ENCODE results near the gene ASMTL. TPM values are rescaled to one million over a fixed set of nuclear protein-coding genes. Genes with fewer than 3 reads are reported as not detected.

ASMTL gene
- total RNA-seq, 1 experiment from 2014 or later = 60.9 TPM

DNA sequence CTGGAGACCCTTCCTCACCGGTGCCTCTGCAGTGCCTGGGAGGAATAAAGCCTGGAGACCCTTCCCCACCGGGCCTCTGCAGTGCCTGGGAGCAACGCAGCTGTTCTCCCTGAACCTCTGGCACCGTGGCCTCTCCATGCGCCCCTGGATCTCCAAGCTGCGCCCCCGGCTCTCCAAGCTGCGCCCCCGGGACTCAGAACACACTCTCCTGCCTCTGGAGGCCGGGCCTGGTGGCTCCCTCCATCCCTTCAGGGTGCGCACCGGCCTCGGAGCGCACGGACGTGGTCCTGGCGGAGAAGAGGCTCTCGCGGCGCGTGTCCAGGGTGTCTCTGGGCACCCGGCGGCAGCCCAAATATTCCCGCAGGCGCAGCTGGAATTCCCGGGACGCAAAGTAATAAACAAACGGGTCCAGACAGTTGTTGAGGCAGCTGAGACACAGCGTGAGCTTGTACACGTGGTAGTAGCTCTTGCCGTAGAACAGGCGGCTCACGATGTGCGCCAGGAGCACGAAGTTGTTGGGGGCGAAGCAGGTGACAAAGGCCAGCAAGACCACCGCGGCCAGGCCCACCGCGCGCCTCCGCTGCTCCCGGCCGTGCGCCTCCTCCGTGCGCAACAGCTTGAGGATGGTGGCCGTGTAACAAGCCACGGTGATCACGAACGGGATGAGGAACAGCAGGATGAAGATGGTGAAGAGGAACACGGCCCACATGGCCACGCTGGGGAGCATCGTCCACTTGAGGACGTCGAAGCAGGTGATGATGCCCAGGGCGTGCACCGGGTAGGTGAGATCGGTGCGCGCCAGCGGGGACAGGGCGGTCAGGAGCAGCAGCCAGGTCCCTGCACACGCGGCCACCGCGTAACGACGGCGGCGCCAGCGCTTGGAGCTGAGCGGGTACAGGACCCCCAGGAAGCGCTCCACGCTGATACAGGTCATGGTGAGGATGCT, 12.8 kb upstream of the ASMTL start:
- DNase-seq = no peak
- H3K4me3 ChIP-seq = no peak overlapping the region
- H3K36me3 ChIP-seq = no peaks in the 10 kb centered on the region
- peaks cover 5% of the 10 kb centered on the region for H3K27me3 ChIP-seq
- H3K9me3 ChIP-seq = no peaks in the 10 kb centered on the region

DNA sequence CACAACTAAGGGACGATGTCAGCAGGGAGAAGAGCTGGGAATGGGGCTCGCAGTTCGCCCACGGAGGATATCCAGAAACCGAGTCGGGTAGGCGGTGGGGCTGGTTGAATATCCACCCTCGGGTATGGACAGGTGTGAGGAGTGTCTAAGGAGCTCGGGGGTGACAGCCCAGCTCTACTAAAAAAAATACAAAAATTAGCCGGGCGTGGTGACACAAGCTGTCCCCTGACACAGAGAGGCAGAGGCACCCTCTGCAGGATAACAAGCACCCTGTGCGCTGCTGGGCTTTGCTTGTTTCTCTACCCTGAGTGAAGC, 12.2 kb upstream of the ASMTL start:
- H3K27me3 ChIP-seq = peaks cover 5% of the 10 kb centered on the region
- DNase-seq = no peak
- no peaks in the 10 kb centered on the region for H3K9me3 ChIP-seq
- H3K36me3 ChIP-seq = no peaks in the 10 kb centered on the region
- H3K4me3 ChIP-seq = no peak overlapping the region

DNA sequence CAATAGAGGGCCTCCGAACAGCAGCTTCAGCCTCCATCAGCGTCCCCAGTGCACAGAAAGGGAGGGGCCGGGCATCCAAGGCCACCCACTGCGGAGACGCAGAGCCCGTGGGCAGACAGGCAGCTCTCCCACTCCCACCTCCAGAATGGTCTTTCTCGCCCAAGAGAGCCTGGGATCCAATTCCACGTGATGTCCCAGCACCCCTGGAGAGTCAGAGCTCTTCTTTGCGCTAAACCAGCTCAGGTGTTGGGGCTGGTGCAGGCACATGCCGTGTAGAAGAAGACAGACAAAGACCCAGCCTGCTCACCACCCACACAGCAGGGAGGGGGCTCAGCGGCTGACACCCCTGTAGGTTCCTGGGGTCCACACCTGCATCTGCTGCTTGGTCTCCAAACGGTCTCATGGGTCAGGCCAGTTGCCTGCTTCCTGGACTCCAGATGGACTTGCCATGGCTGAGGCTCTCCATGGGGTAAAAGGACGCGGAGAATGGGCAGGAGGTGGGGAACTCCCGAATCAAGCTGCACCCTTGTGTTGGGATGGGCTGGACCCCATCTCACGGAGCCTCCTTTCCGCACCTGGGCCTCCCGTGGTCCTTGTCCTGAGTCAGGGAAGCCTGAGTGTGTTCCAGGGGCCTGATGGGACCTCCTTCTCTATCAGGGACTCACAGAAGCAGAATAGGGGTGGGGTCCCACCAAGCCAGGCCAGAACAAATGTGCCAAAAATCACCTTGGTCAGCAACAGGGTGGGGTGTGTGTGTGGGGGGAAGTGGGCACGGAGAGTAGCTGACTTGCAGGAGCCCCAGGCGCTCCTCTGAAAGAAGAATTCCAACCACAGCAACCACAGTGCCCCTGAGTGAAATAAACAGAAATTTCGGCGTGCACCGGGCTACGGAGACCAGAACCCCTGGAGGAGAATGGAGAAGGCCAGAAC, 11.6 kb upstream of the ASMTL start:
- Histone ChIP-seq H3K27me3 (peaks cover 5% of the 10 kb centered on the region), H3K4me3 (no peak overlapping the region), H3K36me3 (no peaks in the 10 kb centered on the region), H3K9me3 (no peaks in the 10 kb centered on the region)
- DNase-seq = no peak

DNA sequence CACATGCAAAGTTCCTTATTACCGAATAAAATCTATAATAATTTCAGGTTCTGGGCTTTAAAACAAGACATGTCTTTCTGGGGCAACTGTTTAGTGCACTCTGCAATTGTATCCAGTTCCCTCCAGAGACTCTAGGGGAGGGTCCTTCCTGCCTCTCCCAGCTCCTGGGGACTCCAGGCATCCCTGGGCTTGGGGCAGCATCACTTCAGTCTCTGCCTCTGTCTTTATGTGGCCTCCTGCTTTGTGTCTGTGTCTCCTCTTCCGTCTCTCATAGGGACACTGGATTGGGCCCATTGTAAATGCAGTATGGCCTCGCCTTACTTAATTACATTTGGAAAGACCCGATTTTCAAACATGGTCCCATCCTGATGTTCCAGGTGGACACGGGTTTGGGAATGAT, 10.9 kb upstream of the ASMTL start:
- peaks cover 5% of the 10 kb centered on the region for H3K27me3 ChIP-seq
- DNase-seq = no peak
- no peak overlapping the region for H3K4me3 ChIP-seq
- H3K36me3 ChIP-seq = no peaks in the 10 kb centered on the region
- H3K9me3 ChIP-seq = no peaks in the 10 kb centered on the region

DNA sequence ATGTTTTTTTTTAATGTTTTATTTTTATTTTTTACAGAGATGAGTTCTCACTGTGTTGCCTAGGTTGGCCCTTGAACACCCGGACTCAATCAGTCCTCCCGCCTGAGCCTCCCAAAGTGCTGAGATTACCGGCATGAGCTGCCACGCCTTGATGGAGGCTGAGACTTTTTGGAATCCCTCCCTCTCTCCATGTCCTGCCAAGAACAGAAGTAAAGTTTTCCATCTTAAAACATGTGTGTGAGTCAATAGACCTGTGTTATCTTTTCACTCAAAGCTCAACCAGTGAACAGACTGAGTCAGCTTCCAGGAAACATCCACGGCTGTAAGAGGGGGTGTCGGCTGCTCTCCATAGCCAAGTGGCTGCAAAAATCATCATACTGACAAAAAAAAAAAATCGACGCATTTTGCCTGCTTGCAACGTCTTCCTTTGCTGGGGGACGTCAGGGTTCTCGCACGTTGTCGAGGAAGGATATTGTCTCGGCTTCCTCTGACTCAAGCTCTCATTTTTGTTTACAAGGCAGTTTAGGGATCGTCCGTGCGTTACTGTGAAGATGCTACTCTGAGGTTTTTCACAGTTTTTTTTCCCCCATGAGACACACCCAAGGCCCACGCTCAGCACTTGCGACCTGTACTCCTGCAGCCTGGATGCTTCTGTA, 10.0 kb upstream of the ASMTL start:
- peak; percentile 79 for DNase-seq
- Histone ChIP-seq H3K36me3 (no peaks in the 10 kb centered on the region), H3K4me3 (no peak overlapping the region), H3K27me3 (peaks cover 5% of the 10 kb centered on the region), H3K9me3 (no peaks in the 10 kb centered on the region)

DNA sequence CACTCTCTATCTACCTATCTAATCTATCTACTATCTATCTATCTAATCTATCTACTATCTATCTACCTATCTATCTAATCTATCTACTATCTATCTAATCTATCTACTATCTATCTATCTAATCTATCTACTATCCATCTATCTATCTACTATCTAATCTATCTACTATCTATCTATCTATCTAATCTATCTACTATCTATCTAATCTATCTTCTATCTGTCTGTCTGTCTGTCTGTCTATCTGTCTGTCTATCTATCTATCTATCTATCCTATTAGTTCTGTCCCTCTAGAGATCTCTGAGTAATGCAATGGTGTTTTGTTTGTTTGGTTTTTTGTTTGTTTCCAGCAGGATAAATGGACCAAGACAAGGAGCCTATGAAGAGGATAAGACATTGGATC, 9.4 kb upstream of the ASMTL start:
- H3K36me3 ChIP-seq = no peaks in the 10 kb centered on the region
- no peaks in the 10 kb centered on the region for H3K9me3 ChIP-seq
- H3K27me3 ChIP-seq = peaks cover 2% of the 10 kb centered on the region
- H3K4me3 ChIP-seq = no peak overlapping the region
- no peak for DNase-seq

DNA sequence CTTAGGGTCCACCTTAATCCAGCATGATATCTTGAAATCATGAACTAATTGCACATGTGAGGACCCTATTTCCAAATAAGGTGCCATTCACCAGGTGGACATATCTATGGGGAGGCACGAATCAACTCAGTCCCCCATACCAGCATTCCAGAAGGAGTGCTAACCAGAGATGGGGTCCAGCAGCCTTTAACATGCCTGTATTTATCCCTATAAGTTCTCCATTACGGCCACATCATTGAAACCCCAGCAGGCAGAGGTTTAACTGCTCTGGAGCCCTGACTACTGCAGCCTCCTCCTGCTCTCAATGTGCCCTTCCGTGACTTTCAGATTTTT, 3.2 kb upstream of the ASMTL start:
- DNase-seq = no peak
- Histone ChIP-seq H3K9me3 (no peaks in the 10 kb centered on the region), H3K27me3 (peaks cover 11% of the 10 kb centered on the region), H3K4me3 (no peak overlapping the region), H3K36me3 (no peaks in the 10 kb centered on the region)

DNA sequence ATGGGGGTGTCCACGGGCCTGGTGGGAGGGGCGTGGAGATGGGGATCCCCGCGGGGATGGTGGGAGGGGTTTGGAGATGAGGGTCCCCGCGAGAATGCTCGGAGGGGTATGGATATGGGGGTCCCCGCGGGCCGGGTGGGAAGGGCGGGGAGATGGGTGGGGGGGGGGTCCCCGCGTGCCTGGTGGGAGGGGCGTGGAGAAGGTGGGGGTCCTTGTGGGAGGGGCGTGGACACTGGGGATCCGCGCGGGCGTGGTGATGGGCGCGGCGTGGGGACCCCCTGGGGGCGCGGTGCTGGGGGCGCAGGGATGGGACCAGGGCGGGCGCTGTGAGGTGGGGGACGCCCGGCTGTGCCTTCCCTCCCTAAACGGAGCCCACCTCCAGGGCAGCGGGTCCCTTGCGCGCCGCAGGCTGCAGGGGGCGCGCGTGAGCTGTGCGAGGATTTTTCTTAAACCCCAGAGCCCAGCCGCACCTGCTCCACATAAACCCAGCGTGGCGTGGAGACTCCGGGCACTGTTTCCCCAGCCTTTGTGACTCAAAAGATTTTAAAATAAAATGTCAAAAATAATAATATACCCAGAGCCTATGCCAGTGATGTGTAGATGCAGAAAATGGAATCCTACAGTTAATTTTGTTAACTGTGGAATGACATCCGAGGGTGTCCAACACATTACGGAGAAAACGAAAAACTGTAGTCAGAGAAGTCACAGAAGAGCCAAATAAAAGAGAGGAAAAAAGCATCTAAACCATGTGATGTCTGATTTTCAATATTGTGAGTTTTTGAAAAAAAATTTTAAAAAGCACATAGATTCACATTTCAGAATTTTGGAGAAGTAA, 1.5 kb upstream of the ASMTL start:
- H3K4me3 ChIP-seq = peak overlapping the region; percentile 31
- peaks cover 2% of the 10 kb centered on the region; the same call in 1 of the 2 replicates for H3K9me3 ChIP-seq
- peaks cover 11% of the 10 kb centered on the region for H3K27me3 ChIP-seq
- peaks cover 2% of the 10 kb centered on the region for H3K36me3 ChIP-seq
- peak; percentile 83 for DNase-seq

DNA sequence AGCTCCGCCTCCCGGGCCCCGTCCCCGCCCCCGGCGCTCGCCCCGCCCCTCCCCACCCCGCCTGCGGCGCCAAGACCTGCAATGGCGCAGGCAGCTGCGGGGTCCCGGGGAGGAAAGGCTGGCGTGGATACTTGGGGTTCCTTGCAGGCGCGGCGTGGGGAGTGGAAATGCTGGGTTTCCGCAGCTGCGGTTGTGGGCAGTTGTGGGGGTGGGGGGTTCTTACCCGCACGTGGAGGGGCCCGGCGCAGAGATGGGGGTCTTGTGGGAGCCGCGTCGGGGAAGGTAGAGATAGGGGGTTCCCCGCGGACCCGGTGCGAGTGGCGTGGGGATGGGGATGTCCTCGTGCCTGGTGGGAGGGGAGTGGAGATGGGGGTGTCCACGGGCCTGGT, 680 bp upstream of the ASMTL start:
- DNase-seq = no peak
- peaks cover 11% of the 10 kb centered on the region for H3K27me3 ChIP-seq
- peaks cover 6% of the 10 kb centered on the region for H3K9me3 ChIP-seq
- H3K4me3 ChIP-seq = peak overlapping the region; percentile 76
- peaks cover 6% of the 10 kb centered on the region for H3K36me3 ChIP-seq

DNA sequence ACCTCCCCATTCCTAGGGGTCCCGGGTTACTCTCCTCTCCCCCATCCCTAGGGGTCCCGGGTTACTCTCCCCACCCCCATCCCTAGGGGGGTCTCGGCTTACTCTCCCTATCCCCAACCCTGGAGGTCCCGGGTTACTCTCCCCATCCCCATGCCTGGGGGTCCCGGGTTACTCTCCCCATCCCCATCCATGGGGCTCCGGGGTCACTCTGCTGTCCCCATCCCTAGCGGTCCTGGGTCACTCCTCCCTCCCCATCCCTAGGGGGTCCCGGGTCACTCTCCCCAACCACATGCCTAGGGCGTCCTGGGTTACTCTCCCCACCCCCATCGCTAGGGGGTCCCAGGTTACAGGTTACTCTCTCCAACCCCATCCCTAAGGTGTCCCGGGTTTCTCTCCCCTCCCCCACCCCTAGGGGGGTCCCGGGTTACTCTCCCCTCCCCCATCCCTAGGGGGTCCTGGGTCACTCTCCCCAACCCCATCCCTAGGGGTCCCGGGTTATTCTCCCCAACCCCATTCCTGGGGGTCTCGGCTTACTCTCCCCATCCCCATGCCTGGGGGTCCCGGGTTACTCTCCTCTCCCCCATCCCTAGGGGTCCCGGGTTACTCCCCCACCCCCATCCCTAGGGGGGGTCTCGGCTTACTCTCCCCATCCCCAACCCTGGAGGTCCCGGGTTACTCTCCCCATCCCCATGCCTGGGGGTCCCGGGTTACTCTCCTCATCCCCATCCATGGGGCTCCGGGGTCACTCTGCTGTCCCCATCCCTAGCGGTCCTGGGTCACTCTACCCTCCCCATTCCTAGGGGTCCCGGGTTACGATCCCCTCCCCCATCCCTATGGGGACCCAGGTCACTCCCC, 821 bp downstream of the ASMTL start:
- peaks cover 8% of the 10 kb centered on the region for H3K9me3 ChIP-seq
- peaks cover 9% of the 10 kb centered on the region for H3K36me3 ChIP-seq
- DNase-seq = no peak
- peak overlapping the region; percentile 92 for H3K4me3 ChIP-seq
- peaks cover 11% of the 10 kb centered on the region for H3K27me3 ChIP-seq

DNA sequence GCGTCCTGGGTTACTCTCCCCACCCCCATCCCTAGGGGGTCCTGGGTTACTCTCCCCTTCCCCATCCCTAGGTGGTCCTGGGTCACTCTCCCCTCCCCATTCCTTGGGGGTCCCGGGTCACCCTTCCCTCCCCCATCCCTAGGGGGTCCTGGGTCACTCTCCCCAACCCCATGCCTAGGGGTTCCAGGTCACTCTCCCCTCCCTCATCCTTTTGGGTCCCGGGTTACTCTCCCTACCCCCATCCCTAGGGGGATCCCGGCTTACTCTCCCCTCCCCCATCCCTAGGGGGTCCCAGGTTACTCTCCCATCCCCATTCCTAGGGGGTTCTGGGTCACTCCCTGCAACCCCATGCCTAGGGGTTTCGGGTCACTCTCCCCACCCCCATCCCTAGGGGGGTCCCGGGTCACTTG, 1.5 kb downstream of the ASMTL start:
- H3K36me3 ChIP-seq = peaks cover 13% of the 10 kb centered on the region
- no peak for DNase-seq
- H3K9me3 ChIP-seq = peaks cover 10% of the 10 kb centered on the region
- H3K4me3 ChIP-seq = no peak overlapping the region
- H3K27me3 ChIP-seq = peaks cover 11% of the 10 kb centered on the region

DNA sequence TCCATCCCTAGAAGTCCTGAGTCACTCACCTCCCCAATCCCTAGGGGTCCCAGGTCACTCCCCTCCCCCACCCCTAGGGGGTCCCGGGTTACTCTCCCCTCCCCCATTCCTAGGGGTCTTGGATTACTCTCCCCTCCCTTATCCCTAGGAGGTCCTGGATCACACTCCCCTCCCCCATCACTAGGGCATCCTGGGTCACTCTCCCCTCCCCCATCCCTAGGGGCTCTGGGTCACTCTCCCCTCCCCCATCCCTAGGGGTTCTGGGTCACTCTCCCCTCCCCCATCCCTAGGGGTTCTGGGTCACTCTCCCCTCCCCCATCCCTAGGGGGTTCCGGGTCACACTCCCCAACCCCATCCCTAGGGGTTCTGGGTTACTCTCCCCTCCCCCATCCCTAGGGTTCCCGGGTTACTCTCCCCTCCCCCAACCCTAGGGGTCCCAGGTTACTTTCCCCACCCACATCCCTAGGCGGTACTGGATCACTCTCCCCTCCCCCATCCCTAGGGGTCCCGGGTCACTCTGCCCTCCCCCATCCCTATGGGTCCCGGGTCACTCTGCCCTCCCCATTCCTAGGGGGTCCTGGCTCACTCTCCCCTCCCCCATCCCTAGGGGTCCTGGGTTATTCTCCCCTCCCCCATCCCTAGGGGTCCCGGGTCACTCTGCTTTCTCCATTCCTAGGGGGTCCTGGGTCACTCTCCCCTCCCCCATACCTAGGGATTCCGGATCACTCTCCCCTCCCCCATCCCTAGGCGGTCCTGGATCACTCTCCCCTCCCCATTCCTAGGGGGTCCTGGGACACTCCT, 2.1 kb downstream of the ASMTL start:
- Histone ChIP-seq H3K4me3 (no peak overlapping the region), H3K9me3 (peaks cover 17% of the 10 kb centered on the region), H3K27me3 (peaks cover 9% of the 10 kb centered on the region), H3K36me3 (peaks cover 15% of the 10 kb centered on the region)
- no peak for DNase-seq

DNA sequence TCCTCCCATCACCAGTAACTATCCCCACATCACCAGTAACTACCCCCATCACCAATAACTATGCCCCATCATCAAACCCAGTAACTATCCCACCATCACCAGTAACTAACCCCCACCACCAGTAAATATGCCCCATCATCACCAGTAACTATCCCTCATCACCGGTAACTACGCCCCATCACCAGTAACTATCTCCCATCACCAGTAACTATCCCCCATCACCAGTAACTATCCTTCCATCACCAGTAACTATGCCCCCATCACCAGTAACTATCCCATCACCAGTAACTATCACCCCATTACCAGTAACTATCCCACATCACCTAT, 2.9 kb downstream of the ASMTL start:
- peaks cover 1% of the 10 kb centered on the region for H3K27me3 ChIP-seq
- H3K4me3 ChIP-seq = no peak overlapping the region
- peaks cover 23% of the 10 kb centered on the region for H3K9me3 ChIP-seq
- peaks cover 23% of the 10 kb centered on the region for H3K36me3 ChIP-seq
- DNase-seq = no peak

DNA sequence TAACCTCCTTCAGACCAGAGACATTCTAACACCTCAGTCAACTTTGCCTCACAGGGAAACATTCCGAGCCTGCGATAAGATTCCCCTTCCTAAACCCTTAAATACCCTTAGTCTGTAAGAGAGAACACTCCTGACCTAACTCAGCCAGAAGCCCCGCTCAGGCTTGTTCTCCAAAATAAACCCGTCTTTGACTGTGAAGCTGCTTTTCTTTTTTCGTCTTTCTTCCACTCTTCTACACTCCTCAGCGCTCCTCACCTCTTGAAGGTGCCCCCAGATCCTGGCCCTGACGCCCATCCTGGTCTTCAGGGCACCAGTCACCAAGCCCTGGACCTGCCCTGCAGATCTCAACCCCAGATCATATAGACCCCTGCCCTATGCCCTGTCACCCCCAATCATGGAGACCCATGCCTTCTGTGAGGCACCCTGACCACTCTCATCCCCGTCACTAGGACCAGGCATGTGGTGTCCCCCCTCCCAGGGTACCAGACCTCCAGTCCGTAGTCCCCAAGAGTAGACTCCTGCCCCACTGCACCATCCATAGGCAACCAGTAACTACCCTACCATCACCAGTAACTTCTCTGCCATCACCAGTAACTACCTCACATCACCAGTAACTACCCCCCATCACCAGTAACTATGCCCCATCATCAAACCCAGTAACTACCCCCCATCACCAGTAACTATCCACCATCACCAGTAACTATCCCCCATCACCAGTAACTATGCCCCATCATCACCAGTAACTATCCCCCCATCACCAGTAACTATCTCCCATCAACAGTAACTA, 3.5 kb downstream of the ASMTL start:
- H3K4me3 ChIP-seq = no peak overlapping the region
- H3K36me3 ChIP-seq = peaks cover 28% of the 10 kb centered on the region
- no peak for DNase-seq
- peaks cover 29% of the 10 kb centered on the region for H3K9me3 ChIP-seq
- H3K27me3 ChIP-seq = no peaks in the 10 kb centered on the region
